GM18909 (cell line): ENCODE data around the gene ACAT2.
"Not testable (repeated sequence)": the region's sequence is repeated elsewhere in the genome, so short reads cannot be mapped to it uniquely, and the experiment has no call there.

Experiments
- ATAC-seq: cut with Tn5 transposase; IDR thresholded peaks from one replicate; pipeline ENCODE4 v1.9.1; 2021; ENCODE audit warnings: mild to moderate bottlenecking; ENCODE audit not compliant: unreplicated experiment, poor library complexity

The ACAT2 gene

GRCh38 chr6:159729598-159730331 is 32.1 kb upstream of the ACAT2 start:
- no peak for ATAC-seq

- ATAC-seq = no peak
Observed at GRCh38 chr6:159730332-159730676, 31.5 kb upstream of the ACAT2 start.

GRCh38 chr6:159732550-159732949 is 29.3 kb upstream of the ACAT2 start:
- ATAC-seq = not testable (repeated sequence)

- ATAC-seq = not testable (repeated sequence)
Observed at GRCh38 chr6:159733395-159733794, 28.4 kb upstream of the ACAT2 start.

- no peak for ATAC-seq
Observed at GRCh38 chr6:159736908-159737307, 24.9 kb upstream of the ACAT2 start.

- ATAC-seq = no peak
Observed at GRCh38 chr6:159739341-159739740, 22.5 kb upstream of the ACAT2 start.

- ATAC-seq = no peak
Observed at GRCh38 chr6:159742165-159742564, 19.7 kb upstream of the ACAT2 start.

- no peak for ATAC-seq
Observed at GRCh38 chr6:159745081-159745480, 16.8 kb upstream of the ACAT2 start.

GRCh38 chr6:159746759-159747158 is 15.1 kb upstream of the ACAT2 start:
- ATAC-seq = no peak

GRCh38 chr6:159748127-159748526 is 13.7 kb upstream of the ACAT2 start:
- not testable (repeated sequence) for ATAC-seq

GRCh38 chr6:159751448-159751847 is 10.4 kb upstream of the ACAT2 start:
- ATAC-seq = no peak

GRCh38 chr6:159753081-159753872 is 8.6 kb upstream of the ACAT2 start:
- no peak for ATAC-seq

GRCh38 chr6:159754401-159754800 is 7.4 kb upstream of the ACAT2 start:
- ATAC-seq = no peak

- no peak for ATAC-seq
Observed at GRCh38 chr6:159754959-159755914, 6.6 kb upstream of the ACAT2 start.

- ATAC-seq = no peak
Observed at GRCh38 chr6:159756508-159756907, 5.3 kb upstream of the ACAT2 start.

GRCh38 chr6:159758031-159759001 is 3.5 kb upstream of the ACAT2 start:
- ATAC-seq = no peak

- ATAC-seq = no peak
Observed at GRCh38 chr6:159759645-159760044, 2.2 kb upstream of the ACAT2 start.

GRCh38 chr6:159760602-159761057 is 1.2 kb upstream of the ACAT2 start:
- ATAC-seq = no peak

- ATAC-seq = peak; percentile 6
Observed at GRCh38 chr6:159761129-159761872, 544 bp upstream of the ACAT2 start.
